Liver (tissue), 9 donors: ENCODE results near the gene ZBTB49. TPM values are rescaled to one million over a fixed set of nuclear protein-coding genes. Genes with fewer than 3 reads are reported as not detected.

Source experiments
- DNase-seq: peaks from one replicate; pipeline ENCODE4 v3.0.0-alpha.2; 2017; ENCODE audit warnings: low spot score
- H3K27ac ChIP-seq, 2 donors: one replicate each; pipeline ENCODE4 v1.7.0; 2013; ENCODE audit warnings: inconsistent platforms in 2 of 2, low read length in 2 of 2, control low read depth in 1 of 2, low read depth in 1 of 2, mild to moderate bottlenecking in 1 of 2
- H3K27me3 ChIP-seq, 4 donors: one replicate each; pipeline versions ENCODE4 v1.6.1 to v1.7.0; 2013; ENCODE audit warnings: low read length in 3 of 4, inconsistent platforms in 1 of 4, mild to moderate bottlenecking in 1 of 4, moderate library complexity in 1 of 4; ENCODE audit not compliant: control insufficient read depth in 4 of 4, insufficient read depth in 4 of 4
- H3K36me3 ChIP-seq, 4 donors: one replicate each; pipeline versions ENCODE4 v1.6.1 to v1.7.0; 2013; ENCODE audit warnings: low read length in 3 of 4, mild to moderate bottlenecking in 3 of 4, low read depth in 1 of 4, moderate library complexity in 1 of 4; ENCODE audit not compliant: control insufficient read depth in 4 of 4, insufficient read depth in 3 of 4
- H3K4me1 ChIP-seq, 4 donors: one replicate each; pipeline versions ENCODE4 v1.6.1 to v1.7.0; 2013; ENCODE audit warnings: low read length in 3 of 4, mild to moderate bottlenecking in 3 of 4, moderate library complexity in 1 of 4; ENCODE audit not compliant: control insufficient read depth in 4 of 4, insufficient read depth in 4 of 4
- H3K4me3 ChIP-seq, 3 donors: one replicate each; pipeline versions ENCODE4 v1.6.1 to v1.7.0; 2013; ENCODE audit warnings: low read length in 3 of 3, control low read depth in 1 of 3, low read depth in 1 of 3, mild to moderate bottlenecking in 1 of 3
- H3K9ac ChIP-seq, 2 donors: one replicate each; pipeline ENCODE4 v1.7.0; 2013; ENCODE audit warnings: low read length in 2 of 2, mild to moderate bottlenecking in 2 of 2, moderate library complexity in 2 of 2, control low read depth in 1 of 2, low read depth in 1 of 2
- H3K9me3 ChIP-seq, 4 donors: one replicate each; pipeline versions ENCODE4 v1.6.1 to v1.7.0; 2013; ENCODE audit warnings: low read length in 3 of 4; ENCODE audit not compliant: control insufficient read depth in 4 of 4
- EGR1 ChIP-seq, 2 donors: IDR thresholded peaks; 2 replicates each; pipeline ENCODE4 v1.6.1; 2016 to 2018; ENCODE audit warnings: antibody characterized with exemption in 2 of 2, low read depth in 2 of 2
- FOXA1 ChIP-seq: IDR thresholded peaks from 2 replicates; pipeline ENCODE4 v1.6.1; 2016; ENCODE audit warnings: antibody characterized with exemption
- FOXA2 ChIP-seq: IDR thresholded peaks from 2 replicates; pipeline ENCODE4 v1.6.1; 2016; ENCODE audit warnings: antibody characterized with exemption
- GABPA ChIP-seq, 2 donors: IDR thresholded peaks in 1 of 2; conservative IDR thresholded peaks in 1 of 2; 2 replicates each; pipeline ENCODE4 v1.6.1; 2016; ENCODE audit warnings: antibody characterized with exemption in 2 of 2, mild to moderate bottlenecking in 1 of 2, moderate library complexity in 1 of 2
- HNF4A ChIP-seq, 2 donors: conservative IDR thresholded peaks; 2 replicates each; pipeline ENCODE4 v1.6.1; 2016; ENCODE audit warnings: antibody characterized with exemption in 2 of 2, mild to moderate bottlenecking in 2 of 2
- HNF4G ChIP-seq: IDR thresholded peaks from 2 replicates; pipeline ENCODE4 v1.6.1; 2016; ENCODE audit warnings: antibody characterized with exemption
- NR2F2 ChIP-seq: IDR thresholded peaks from 2 replicates; pipeline ENCODE4 v1.6.1; 2016; ENCODE audit warnings: antibody characterized with exemption
- RAD21 ChIP-seq, 2 donors: IDR thresholded peaks; 2 replicates each; pipeline ENCODE4 v1.6.1; 2016; ENCODE audit warnings: antibody characterized with exemption in 2 of 2, mild to moderate bottlenecking in 2 of 2
- RXRA ChIP-seq, 2 donors: IDR thresholded peaks; 2 replicates each; pipeline ENCODE4 v1.6.1; 2017 to 2018; ENCODE audit warnings: antibody characterized with exemption in 2 of 2, mild to moderate bottlenecking in 1 of 2
- SP1 ChIP-seq: IDR thresholded peaks from 2 replicates; pipeline ENCODE4 v1.6.1; 2018; ENCODE audit warnings: antibody characterized with exemption, mild to moderate bottlenecking
- TAF1 ChIP-seq: conservative IDR thresholded peaks from 2 replicates; pipeline ENCODE4 v1.6.1; 2016; ENCODE audit warnings: antibody characterized with exemption, mild to moderate bottlenecking
- YY1 ChIP-seq: IDR thresholded peaks from 2 replicates; pipeline ENCODE4 v1.6.1; 2016; ENCODE audit warnings: antibody characterized with exemption, mild to moderate bottlenecking
- WGBS: extraction: QIAGEN DNeasy Blood & Tissue Kit; methylation state at CpG from one replicate; pipeline ENCODE4 v1.1.7; 2013; 5-methylcytosine and 5-hydroxymethylcytosine counted together
- polyA plus RNA-seq, 2 donors: library from polyadenylated mRNA; stranded (reverse) in 1 of 2; unstranded in 1 of 2; fragments of 200-250 nt in 1 of 2; fragments of >200 nt in 1 of 2; fragmentation: Nextera tagmentation in 1 of 2; extraction: Ambion mirVana in 1 of 2; gene quantifications; one replicate each; pipeline versions ENCODE4 v1.2.1 to v1.2.3, GENCODE V29; 2013 to 2015
- total RNA-seq, 2 donors: library from RNA; depleted of rRNA; stranded (reverse); fragments of >200 nt; gene quantifications; one replicate each; pipeline ENCODE4 v1.2.3, GENCODE V29; 2014
- TF ChIP-seq, protein P1 (sequence below): IDR thresholded peaks from 2 replicates; pipeline ENCODE4 v1.6.1; 2016; ENCODE audit warnings: antibody characterized with exemption, mild to moderate bottlenecking
- TF ChIP-seq, protein P2 (sequence below): fragments of 150-350 bp; IDR thresholded peaks from 2 replicates; pipeline ENCODE4 v1.5.1; 2017; ENCODE audit warnings: improper control_type of control experiment, low read depth, low read length; ENCODE audit not compliant: missing input control
- TF ChIP-seq, protein P3 (sequence below): IDR thresholded peaks from 2 replicates; pipeline ENCODE4 v1.6.1; 2016; ENCODE audit warnings: antibody characterized with exemption
- TF ChIP-seq, protein P4 (sequence below): IDR thresholded peaks from 2 replicates; pipeline ENCODE4 v1.6.1; 2016; ENCODE audit warnings: antibody characterized with exemption
- TF ChIP-seq, protein P5 (sequence below): IDR thresholded peaks from 2 replicates; pipeline ENCODE4 v1.6.1; 2016; ENCODE audit warnings: antibody characterized with exemption
- donor health status: healthy.
- donor health status: healthy.
- donor health status: healthy.
- donor health status: healthy.
- donor health status: healthy.

ZBTB49 gene
- total and polyA plus RNA-seq, 4 donors, result 1.3 to 3.8 (median 2.0) TPM

DNA sequence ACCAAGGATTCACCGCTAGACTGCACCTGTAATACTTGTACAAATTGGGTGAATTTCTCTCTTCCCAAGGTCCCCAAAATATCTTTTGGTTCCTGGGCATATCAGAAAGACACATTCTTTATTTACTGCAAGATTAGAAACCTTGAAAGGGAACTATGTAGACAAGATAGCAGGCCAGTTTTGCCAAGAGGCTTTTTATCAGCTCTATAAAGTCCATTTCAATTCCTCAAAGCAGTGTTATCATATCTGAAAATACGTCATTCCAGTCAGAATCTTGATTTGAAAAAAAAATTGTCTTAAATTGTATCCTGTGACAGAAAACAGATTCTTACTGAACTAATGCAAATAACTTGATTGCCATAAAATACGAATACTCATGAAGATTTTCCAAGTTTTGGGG is 59.8 kb downstream of the ZBTB49 start:
- Histone ChIP-seq H3K4me3 (no peak overlapping the region), H3K27me3 (no peaks in the 10 kb centered on the region), H3K9ac (no peak overlapping the region), H3K9me3 (no peaks in the 10 kb centered on the region), H3K4me1 (no peaks in the 10 kb centered on the region), H3K27ac (no peak overlapping the region), H3K36me3 (no peaks in the 10 kb centered on the region)
- no peak for DNase-seq
- WGBS, result 82% methylated on average over 3 of the region's 3 CpGs
- TF ChIP-seq NR2F2, result no peak
- TF ChIP-seq RAD21 (IDR thresholded peaks at IDR 0.05), result no peak
- TF ChIP-seq HNF4G, result no peak
- no peak for TF ChIP-seq HNF4A (conservative IDR thresholded peaks at IDR 0.05)
- no peak for TF ChIP-seq RXRA (IDR thresholded peaks at IDR 0.05)
- TF ChIP-seq, protein P1, sequence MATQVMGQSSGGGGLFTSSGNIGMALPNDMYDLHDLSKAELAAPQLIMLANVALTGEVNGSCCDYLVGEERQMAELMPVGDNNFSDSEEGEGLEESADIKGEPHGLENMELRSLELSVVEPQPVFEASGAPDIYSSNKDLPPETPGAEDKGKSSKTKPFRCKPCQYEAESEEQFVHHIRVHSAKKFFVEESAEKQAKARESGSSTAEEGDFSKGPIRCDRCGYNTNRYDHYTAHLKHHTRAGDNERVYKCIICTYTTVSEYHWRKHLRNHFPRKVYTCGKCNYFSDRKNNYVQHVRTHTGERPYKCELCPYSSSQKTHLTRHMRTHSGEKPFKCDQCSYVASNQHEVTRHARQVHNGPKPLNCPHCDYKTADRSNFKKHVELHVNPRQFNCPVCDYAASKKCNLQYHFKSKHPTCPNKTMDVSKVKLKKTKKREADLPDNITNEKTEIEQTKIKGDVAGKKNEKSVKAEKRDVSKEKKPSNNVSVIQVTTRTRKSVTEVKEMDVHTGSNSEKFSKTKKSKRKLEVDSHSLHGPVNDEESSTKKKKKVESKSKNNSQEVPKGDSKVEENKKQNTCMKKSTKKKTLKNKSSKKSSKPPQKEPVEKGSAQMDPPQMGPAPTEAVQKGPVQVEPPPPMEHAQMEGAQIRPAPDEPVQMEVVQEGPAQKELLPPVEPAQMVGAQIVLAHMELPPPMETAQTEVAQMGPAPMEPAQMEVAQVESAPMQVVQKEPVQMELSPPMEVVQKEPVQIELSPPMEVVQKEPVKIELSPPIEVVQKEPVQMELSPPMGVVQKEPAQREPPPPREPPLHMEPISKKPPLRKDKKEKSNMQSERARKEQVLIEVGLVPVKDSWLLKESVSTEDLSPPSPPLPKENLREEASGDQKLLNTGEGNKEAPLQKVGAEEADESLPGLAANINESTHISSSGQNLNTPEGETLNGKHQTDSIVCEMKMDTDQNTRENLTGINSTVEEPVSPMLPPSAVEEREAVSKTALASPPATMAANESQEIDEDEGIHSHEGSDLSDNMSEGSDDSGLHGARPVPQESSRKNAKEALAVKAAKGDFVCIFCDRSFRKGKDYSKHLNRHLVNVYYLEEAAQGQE, result no peak
- no peak for TF ChIP-seq TAF1
- TF ChIP-seq, protein P2, sequence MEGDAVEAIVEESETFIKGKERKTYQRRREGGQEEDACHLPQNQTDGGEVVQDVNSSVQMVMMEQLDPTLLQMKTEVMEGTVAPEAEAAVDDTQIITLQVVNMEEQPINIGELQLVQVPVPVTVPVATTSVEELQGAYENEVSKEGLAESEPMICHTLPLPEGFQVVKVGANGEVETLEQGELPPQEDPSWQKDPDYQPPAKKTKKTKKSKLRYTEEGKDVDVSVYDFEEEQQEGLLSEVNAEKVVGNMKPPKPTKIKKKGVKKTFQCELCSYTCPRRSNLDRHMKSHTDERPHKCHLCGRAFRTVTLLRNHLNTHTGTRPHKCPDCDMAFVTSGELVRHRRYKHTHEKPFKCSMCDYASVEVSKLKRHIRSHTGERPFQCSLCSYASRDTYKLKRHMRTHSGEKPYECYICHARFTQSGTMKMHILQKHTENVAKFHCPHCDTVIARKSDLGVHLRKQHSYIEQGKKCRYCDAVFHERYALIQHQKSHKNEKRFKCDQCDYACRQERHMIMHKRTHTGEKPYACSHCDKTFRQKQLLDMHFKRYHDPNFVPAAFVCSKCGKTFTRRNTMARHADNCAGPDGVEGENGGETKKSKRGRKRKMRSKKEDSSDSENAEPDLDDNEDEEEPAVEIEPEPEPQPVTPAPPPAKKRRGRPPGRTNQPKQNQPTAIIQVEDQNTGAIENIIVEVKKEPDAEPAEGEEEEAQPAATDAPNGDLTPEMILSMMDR, result no peak
- TF ChIP-seq, protein P3, sequence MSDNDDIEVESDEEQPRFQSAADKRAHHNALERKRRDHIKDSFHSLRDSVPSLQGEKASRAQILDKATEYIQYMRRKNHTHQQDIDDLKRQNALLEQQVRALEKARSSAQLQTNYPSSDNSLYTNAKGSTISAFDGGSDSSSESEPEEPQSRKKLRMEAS, result no peak
- TF ChIP-seq YY1, result no peak
- TF ChIP-seq, protein P4, sequence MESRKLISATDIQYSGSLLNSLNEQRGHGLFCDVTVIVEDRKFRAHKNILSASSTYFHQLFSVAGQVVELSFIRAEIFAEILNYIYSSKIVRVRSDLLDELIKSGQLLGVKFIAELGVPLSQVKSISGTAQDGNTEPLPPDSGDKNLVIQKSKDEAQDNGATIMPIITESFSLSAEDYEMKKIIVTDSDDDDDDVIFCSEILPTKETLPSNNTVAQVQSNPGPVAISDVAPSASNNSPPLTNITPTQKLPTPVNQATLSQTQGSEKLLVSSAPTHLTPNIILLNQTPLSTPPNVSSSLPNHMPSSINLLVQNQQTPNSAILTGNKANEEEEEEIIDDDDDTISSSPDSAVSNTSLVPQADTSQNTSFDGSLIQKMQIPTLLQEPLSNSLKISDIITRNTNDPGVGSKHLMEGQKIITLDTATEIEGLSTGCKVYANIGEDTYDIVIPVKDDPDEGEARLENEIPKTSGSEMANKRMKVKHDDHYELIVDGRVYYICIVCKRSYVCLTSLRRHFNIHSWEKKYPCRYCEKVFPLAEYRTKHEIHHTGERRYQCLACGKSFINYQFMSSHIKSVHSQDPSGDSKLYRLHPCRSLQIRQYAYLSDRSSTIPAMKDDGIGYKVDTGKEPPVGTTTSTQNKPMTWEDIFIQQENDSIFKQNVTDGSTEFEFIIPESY, result no peak
- no peak for TF ChIP-seq FOXA1
- no peak for TF ChIP-seq GABPA (IDR thresholded peaks at IDR 0.05 in 1 of 2, conservative IDR thresholded peaks at IDR 0.05 in 1 of 2)
- no peak for TF ChIP-seq FOXA2

DNA sequence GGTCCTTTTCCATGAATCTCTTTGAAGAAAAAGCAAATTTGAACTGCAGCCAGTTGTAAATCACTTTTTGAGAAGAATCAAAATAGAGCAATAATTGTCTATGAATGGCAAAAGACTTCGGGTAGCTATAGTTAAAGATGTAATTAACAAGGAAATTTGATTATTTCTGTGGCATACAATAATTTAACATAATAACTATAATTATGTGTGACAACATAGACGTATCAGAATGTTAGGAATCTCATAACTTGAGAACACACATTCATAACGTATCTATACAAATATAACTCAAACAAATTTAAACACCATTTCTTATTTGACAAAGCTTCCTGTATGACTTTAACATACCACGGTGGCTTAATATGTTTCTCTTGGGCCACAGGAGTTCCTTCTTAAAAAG is 60.9 kb downstream of the ZBTB49 start:
- H3K9ac ChIP-seq, result no peak overlapping the region
- H3K9me3 ChIP-seq, result no peaks in the 10 kb centered on the region
- no peak for DNase-seq
- no peaks in the 10 kb centered on the region for H3K27me3 ChIP-seq
- no peak for TF ChIP-seq RAD21 (IDR thresholded peaks at IDR 0.05)
- no peak for TF ChIP-seq HNF4A (conservative IDR thresholded peaks at IDR 0.05)
- TF ChIP-seq FOXA1, result no peak
- no peak for TF ChIP-seq HNF4G
- TF ChIP-seq, protein P4, result no peak
- TF ChIP-seq, protein P2, result no peak
- TF ChIP-seq, protein P5, sequence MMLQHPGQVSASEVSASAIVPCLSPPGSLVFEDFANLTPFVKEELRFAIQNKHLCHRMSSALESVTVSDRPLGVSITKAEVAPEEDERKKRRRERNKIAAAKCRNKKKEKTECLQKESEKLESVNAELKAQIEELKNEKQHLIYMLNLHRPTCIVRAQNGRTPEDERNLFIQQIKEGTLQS, result no peak
- no peak for TF ChIP-seq SP1
- no peak for TF ChIP-seq FOXA2
- no peak for TF ChIP-seq NR2F2
- TF ChIP-seq TAF1, result no peak
- no peak for TF ChIP-seq EGR1 (IDR thresholded peaks at IDR 0.05; ENCODE audit: low read depth in 2 of 2)
- no peak for TF ChIP-seq GABPA (IDR thresholded peaks at IDR 0.05 in 1 of 2, conservative IDR thresholded peaks at IDR 0.05 in 1 of 2)
- H3K27ac ChIP-seq, result no peak overlapping the region
- H3K4me3 ChIP-seq, result no peak overlapping the region
- H3K4me1 ChIP-seq, result no peaks in the 10 kb centered on the region
- no peaks in the 10 kb centered on the region for H3K36me3 ChIP-seq
- 85% methylated on average over 4 of the region's 4 CpGs for WGBS
